Femur (tissue), 1 donor: Measurements from ENCODE around the gene ATG4B.
A peak's percentile ranks its signal among the peaks of the same experiment; 100 is the strongest.

Experiments
- DNase-seq: peaks from one replicate; pipeline ENCODE4 v3.0.0-alpha.2; 2017

ATG4B gene

GRCh38 chr2:241668354-241668753 lies 30.9 kb downstream of the ATG4B start:
- no peak for DNase-seq

DNA sequence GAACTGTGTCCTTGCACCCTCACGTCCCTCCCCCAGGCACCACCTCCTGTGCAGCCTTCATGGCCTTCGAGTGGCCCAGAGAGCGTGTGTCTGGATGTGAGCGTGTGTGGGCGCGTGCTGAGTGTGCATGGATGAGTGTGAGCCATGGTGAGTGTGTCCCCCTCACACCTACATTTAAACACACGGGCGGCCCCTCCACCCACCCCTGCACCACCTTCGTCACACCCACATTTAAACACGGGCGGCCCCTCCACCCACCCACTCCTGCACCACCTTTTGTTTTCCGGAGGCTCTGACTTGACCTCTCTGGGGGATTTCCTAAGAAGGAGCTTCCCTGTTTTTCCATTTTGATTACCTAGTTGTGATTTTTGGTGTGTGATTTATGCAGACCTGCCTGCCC lies 31.3 kb downstream of the ATG4B start:
- no peak for DNase-seq

DNA sequence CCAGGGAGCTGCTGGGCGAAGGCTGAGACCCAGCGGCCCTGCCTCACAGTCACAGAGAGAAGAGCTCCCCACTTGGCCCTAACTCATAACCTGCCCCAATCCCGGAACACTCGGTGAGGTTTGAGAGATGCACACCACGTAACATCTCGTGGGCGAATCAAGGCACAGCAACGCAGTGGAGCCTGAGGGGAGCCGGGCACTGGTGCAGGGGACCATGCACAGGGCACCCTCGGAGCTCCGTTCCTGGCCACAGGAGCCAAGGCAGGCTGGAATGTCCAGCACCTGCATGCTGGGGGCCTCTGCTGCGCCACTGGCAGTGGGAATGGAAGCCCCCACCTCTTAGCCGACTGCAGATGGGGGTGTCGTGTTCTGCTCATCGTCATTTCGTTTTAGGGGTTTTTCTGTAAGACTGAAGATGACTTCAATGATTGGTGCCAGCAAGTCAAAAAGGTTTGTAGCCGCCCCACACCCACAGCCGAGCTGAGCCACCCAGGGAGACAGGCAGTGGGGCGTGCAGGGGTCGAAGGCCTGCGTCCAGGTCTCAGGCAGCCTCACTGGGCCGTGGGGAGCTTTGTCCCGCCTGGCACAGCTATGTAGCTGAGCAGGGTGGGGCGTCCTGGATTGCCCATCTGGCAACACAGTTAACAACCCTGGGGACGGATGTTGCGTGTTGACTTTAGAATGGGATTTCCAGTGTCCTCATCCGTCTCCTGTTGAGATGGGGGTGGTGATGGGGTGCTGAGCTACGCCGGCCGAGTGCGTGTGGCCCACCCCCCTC lies 33.0 kb downstream of the ATG4B start:
- DNase-seq: no peak

GRCh38 chr2:241671457-241672240 lies 34.2 kb downstream of the ATG4B start:
- DNase-seq: no peak

GRCh38 chr2:241672243-241673188 lies 35.0 kb downstream of the ATG4B start:
- no peak for DNase-seq

GRCh38 chr2:241673189-241673663 lies 35.7 kb downstream of the ATG4B start:
- no peak for DNase-seq

DNA sequence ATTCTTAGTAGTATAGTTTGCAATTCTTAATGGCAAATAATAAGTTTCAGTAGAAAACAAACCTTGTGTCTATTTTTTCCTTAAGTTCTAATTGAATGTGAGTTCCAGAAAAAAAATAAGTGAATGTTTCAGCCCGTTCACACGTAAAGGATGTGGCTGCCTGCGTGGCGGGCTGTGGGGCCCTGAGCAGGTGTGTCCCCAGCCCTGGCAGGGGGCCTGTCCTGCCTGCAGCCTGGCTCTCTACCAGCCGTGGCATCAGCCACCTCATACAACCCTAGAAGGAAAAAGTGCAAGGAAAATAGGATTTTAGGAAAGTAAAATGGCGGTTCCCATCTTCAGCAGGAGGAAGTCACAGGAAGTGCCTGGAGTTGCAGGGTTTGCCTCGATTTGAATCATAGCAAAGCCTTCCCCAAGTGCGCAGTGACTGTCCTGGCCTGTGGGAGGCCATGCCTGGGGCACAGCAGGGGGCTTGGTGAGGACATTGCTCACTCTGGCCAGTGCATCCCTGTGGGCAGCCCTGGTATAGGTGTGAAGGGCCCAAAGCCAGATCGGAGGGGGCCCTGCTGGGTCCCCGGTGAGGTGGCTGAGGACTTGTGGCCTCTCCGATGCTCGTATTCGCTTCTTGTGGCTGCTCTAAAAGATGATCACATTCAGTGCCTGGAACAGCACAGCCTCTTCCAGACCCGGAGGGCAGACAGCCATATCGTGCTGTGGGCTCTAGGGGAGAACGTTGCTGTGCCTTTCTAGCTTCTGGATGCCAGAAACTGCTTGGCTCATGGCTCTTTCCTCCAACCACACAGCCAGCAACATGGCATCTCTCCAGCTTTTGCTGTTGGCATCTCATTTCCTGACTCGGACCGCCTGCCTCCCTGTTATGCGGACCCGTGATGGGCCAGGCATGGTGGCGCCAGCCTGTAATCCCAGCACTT lies 36.6 kb downstream of the ATG4B start:
- no peak for DNase-seq

DNA sequence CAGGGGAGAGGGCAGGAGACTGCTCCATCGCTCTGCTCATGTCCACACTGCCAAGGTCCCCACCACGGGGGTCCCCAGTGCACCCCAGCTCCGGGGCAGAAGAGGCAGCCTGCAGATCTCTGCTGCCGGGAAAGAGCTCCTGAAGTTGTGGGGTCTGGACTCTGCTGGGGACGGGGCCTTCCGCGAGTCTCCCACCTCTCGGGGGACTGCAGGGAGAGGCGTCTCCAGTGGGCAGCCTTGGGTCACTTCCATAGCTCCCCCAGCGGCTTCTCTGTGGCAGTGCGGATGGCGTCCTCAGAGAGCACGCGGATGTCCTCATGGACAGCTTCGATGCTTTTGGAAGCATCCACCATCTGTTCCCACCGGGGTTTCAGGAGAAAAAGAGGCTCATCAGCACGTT lies 38.4 kb downstream of the ATG4B start:
- no peak for DNase-seq

- no peak for DNase-seq
Observed at GRCh38 chr2:241676665-241677064, 39.2 kb downstream of the ATG4B start.

DNA sequence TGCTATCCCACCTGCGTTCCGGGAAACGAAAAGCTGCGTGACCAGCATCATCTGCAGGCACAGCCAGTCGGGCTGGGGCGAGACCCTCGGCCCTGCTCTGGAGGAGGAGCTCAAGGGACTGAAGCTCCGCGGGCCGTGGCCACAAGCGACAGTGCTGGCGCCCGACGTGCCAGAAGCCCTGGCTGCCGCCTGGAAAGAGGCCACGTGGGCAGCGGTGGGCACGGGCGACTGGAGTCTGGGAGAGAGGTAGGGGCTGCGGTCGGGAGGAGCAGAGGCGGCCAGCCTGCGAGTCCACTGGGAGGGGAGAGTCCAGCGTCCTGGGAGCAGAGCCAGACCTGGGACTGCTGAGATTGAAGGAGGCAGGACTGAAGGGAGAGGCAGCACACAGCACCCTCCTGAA lies 39.9 kb downstream of the ATG4B start:
- no peak for DNase-seq

DNA sequence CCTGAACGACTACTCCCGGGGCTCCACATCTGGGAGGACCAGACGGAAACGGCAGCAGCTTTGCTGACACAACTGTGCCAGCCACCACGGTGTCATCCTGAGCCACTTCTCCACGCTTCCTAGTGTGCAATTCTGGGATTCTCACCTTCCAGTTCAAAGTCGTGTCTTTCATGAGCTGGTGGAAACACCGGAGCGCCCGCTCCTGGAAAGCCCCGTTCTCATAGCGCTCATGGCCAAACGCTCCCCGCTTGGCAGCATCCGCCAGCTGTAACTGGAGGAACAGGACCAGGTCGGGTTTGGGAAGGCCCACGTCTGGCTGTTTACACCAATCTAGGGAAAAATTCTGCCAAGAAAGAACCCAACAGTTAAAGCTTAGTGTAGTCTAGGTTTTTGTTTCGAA lies 40.8 kb downstream of the ATG4B start:
- DNase-seq: no peak

- no peak for DNase-seq
Observed at GRCh38 chr2:241678784-241679540, 41.5 kb downstream of the ATG4B start.

- DNase-seq: no peak
Observed at GRCh38 chr2:241680044-241680443, 42.6 kb downstream of the ATG4B start.

GRCh38 chr2:241680827-241681599 lies 43.5 kb downstream of the ATG4B start:
- no peak for DNase-seq

GRCh38 chr2:241686324-241686649 lies 48.8 kb downstream of the ATG4B start:
- no peak for DNase-seq

DNA sequence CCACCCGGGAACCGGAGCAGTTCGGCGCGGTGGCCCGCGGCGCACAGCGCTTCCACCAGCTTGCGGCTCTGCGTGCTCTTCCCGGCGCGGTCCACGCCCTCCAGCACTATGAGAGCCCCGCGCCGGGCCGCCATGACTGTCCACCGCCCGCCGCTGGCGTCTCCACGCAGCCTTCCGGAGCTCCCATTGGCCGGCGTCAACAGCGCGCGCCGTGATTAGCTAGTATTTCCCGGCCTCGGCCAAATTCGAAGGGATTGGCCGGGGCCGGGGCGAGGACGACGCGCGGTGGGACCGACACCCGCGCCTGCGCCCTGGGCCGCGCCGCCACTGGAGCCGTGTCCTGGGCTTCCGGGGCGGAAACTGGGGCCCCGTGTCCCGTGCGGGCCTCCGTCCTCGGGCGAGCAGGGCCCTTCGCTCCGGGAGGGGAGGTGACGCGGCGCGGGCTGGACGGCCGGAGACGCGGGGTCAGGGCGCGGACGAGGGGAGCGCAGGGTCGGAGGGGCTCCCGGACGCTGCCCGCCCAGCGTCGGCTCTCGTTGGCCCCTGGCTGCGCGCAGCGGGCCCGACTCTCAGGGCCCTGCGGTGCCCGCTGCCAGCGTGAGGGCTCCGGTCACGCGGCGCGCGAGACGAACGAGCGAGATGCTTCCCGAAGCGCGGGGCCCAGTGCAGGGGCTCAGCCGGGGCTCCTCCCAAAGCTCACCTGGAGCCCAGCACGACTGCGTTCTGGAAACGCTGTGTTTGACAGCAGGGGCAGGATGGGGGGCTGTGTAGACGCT lies 49.3 kb downstream of the ATG4B start, which contains the start of gene DTYMK:
TSS of gene DTYMK (minus strand) at position 166 of the 776 bp plus-strand sequence. CDS start at position 134, 32 bp downstream.
- peak; percentile 98 for DNase-seq

DNA sequence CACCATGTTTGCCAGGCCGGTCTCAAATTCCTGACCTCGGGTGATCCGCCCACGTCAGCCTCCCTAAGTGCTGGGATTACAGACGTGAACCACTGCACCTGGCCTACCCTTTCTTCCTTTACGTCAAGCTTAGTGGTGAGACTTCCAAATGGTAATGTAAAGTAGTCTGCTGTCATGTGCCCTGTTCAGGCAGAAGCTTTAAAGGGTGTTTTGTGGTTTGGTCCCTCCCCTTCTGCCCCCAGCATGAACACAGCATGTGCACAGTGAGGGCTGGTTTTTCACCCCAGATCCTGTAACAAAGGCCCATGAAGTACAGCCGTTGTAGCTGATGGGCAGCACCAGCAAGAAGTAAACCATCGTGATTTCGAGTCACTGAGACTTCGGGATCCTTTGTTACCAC lies 51.8 kb downstream of the ATG4B start:
- no peak for DNase-seq

DNA sequence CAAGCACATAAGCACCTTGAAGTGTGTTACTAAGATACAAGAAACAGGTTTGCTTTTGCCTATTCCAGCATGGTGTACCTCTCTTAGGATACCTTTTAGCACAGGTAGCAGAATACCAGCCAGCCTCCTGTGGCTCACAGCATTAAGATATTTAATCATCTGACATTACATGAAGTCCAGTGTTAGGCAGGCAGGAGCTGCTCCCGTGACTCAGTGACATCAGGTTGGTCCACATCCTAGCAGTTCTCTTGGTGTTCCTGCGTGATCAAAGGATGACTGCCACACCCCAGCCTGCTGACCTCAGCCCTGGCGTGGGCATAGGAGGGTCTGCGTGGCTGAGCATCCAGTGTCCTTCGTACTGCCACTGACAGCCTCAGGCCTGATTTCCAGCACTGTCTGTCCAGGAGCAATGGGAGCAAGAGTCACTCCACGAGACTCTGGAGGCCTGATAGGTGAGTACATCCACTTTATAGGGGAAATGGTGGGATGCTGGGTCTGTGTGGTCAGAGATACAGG lies 52.8 kb downstream of the ATG4B start:
- no peak for DNase-seq

GRCh38 chr2:241692448-241692847 lies 55.0 kb downstream of the ATG4B start:
- no peak for DNase-seq
